K562 (cell line): ENCODE results near the gene RHOF. TPM values are rescaled to one million over a fixed set of nuclear protein-coding genes. Genes with fewer than 3 reads are reported as not detected.
A peak's percentile ranks its signal among the peaks of the same experiment; 100 is the strongest.

Source experiments
- HDAC1 ChIP-seq, 2 experiments: fragments of 450-650 bp; IDR thresholded peaks; 2 replicates each; pipeline ENCODE4 v1.6.1; 2016 to 2017; ENCODE audit warnings: inconsistent platforms in 1 of 2, mild to moderate bottlenecking in 1 of 2, moderate library complexity in 1 of 2
- KDM1A ChIP-seq, 2 experiments: fragments of 450-650 bp; IDR thresholded peaks; 2 replicates each; pipeline ENCODE4 v1.6.1; 2016; ENCODE audit warnings: mild to moderate bottlenecking in 2 of 2
- PTTG1 ChIP-seq: fragments of 450-650 bp; IDR thresholded peaks from 2 replicates; pipeline ENCODE4 v1.6.1; 2016; ENCODE audit warnings: low read depth, mild to moderate bottlenecking, missing genetic modification characterization, missing compliant biosample characterization
- PURB ChIP-seq: sonication (generic); formaldehyde crosslinking; IDR thresholded peaks from 2 replicates; pipeline ENCODE4 v1.9.0; 2021; ENCODE audit warnings: low read depth, mild to moderate bottlenecking, missing genetic modification reagents
- RBFOX2 ChIP-seq: fragments of 200-400 bp; formaldehyde crosslinking; IDR thresholded peaks from 2 replicates; pipeline ENCODE4 v1.6.1; 2017; ENCODE audit warnings: low read depth, mild to moderate bottlenecking, low read length, moderate library complexity
- SOX6 ChIP-seq: fragments of 450-650 bp; IDR thresholded peaks from 2 replicates; pipeline ENCODE4 v1.6.1; 2014; ENCODE audit warnings: mild to moderate bottlenecking
- polyA plus RNA-seq, 8 experiments: library from polyadenylated mRNA; depleted of rRNA in 4 of 8; stranded (reverse) in 5 of 8; unstranded in 3 of 8; fragments of >200 nt; fragmentation: Nextera tagmentation in 2 of 8; fragmentation: Illumina TruSeq in 1 of 8; extraction: Ambion mirVana in 2 of 8; extraction: Trizol in 1 of 8; gene quantifications; 2 replicates each; pipeline versions ENCODE4 v1.2.1 to v1.2.3, GENCODE V29; 2011 to 2014; ENCODE audit warnings: inconsistent platforms in 1 of 8, missing spikeins in 1 of 8
- total RNA-seq, 7 experiments: library from RNA; depleted of rRNA in 6 of 7; stranded (reverse); fragments of >200 nt in 6 of 7; fragmentation: Illumina TruSeq in 2 of 7; extraction: Trizol in 2 of 7; gene quantifications; 2 replicates each; pipeline versions ENCODE4 v1.2.1 to v1.2.3, GENCODE V29; 2011 to 2021; ENCODE audit warnings: low replicate concordance in 1 of 7
- TF ChIP-seq, protein P1 (sequence below): fragments of 200-800 bp; sonication (Bioruptor generic); IDR thresholded peaks from 2 replicates; pipeline ENCODE4 v1.6.1; 2017; ENCODE audit warnings: missing genetic modification characterization, missing compliant biosample characterization
- TF ChIP-seq, protein P2 (sequence below): IDR thresholded peaks from 2 replicates; pipeline ENCODE4 v1.6.1; 2016; ENCODE audit warnings: missing genetic modification characterization, missing compliant biosample characterization
- TF ChIP-seq, protein P3 (sequence below): fragments of 450-650 bp; IDR thresholded peaks from 2 replicates; pipeline ENCODE4 v1.6.1; 2016
- TF ChIP-seq, protein P4 (sequence below): fragments of 250-450 bp; sonication (Bioruptor Pico); IDR thresholded peaks from 2 replicates; pipeline ENCODE4 v1.4.0; 2020; ENCODE audit warnings: mild to moderate bottlenecking, moderate library complexity

Gene RHOF
- total and polyA plus RNA-seq, 9 of the 15 experiments (the other 6 are each of a cell fraction or from before 2014, with no cell fraction given): 0.13 to 10.1 (median 4.0) TPM

DNA sequence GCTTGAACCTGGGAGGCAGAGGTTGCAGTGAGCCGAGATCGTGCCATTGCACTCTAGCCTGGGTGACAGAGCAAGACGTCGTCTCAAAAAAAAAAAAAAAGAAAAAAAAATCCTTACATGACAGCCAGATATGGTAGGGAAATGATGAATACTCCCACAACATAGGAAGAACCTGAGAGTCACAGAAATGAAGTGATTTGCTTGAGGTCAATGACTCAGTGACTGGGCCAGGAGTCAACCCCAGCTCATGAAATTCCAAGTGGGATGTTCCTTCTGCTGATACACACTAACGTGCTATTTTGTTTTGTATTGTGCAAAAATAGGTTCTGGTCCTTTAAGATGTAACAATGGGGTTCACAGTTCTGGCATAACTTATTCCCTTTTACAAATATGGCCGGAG, 9.0 kb downstream of the RHOF start (continued):
- TF ChIP-seq, protein P1, sequence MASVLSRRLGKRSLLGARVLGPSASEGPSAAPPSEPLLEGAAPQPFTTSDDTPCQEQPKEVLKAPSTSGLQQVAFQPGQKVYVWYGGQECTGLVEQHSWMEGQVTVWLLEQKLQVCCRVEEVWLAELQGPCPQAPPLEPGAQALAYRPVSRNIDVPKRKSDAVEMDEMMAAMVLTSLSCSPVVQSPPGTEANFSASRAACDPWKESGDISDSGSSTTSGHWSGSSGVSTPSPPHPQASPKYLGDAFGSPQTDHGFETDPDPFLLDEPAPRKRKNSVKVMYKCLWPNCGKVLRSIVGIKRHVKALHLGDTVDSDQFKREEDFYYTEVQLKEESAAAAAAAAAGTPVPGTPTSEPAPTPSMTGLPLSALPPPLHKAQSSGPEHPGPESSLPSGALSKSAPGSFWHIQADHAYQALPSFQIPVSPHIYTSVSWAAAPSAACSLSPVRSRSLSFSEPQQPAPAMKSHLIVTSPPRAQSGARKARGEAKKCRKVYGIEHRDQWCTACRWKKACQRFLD: no peak
- peak; percentile 20; the same call in 1 of the 2 replicates for TF ChIP-seq SOX6
- TF ChIP-seq, protein P2, sequence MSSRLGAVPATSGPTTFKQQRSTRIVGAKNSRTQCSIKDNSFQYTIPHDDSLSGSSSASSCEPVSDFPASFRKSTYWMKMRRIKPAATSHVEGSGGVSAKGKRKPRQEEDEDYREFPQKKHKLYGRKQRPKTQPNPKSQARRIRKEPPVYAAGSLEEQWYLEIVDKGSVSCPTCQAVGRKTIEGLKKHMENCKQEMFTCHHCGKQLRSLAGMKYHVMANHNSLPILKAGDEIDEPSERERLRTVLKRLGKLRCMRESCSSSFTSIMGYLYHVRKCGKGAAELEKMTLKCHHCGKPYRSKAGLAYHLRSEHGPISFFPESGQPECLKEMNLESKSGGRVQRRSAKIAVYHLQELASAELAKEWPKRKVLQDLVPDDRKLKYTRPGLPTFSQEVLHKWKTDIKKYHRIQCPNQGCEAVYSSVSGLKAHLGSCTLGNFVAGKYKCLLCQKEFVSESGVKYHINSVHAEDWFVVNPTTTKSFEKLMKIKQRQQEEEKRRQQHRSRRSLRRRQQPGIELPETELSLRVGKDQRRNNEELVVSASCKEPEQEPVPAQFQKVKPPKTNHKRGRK: no peak
- TF ChIP-seq, protein P3, sequence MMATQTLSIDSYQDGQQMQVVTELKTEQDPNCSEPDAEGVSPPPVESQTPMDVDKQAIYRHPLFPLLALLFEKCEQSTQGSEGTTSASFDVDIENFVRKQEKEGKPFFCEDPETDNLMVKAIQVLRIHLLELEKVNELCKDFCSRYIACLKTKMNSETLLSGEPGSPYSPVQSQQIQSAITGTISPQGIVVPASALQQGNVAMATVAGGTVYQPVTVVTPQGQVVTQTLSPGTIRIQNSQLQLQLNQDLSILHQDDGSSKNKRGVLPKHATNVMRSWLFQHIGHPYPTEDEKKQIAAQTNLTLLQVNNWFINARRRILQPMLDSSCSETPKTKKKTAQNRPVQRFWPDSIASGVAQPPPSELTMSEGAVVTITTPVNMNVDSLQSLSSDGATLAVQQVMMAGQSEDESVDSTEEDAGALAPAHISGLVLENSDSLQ: peak; percentile 14; the same call in 1 of the 2 replicates
- peak; percentile 74 to 80; a peak in 3 of 4 replicates for TF ChIP-seq KDM1A (IDR thresholded peaks at IDR 0.05)
- 0 out of 4 replicates have a peak, but pooled peaks of 1 of the 2 experiments have one; percentile 40 for TF ChIP-seq HDAC1 (IDR thresholded peaks at IDR 0.05)
- TF ChIP-seq RBFOX2: no peak
- TF ChIP-seq, protein P4, sequence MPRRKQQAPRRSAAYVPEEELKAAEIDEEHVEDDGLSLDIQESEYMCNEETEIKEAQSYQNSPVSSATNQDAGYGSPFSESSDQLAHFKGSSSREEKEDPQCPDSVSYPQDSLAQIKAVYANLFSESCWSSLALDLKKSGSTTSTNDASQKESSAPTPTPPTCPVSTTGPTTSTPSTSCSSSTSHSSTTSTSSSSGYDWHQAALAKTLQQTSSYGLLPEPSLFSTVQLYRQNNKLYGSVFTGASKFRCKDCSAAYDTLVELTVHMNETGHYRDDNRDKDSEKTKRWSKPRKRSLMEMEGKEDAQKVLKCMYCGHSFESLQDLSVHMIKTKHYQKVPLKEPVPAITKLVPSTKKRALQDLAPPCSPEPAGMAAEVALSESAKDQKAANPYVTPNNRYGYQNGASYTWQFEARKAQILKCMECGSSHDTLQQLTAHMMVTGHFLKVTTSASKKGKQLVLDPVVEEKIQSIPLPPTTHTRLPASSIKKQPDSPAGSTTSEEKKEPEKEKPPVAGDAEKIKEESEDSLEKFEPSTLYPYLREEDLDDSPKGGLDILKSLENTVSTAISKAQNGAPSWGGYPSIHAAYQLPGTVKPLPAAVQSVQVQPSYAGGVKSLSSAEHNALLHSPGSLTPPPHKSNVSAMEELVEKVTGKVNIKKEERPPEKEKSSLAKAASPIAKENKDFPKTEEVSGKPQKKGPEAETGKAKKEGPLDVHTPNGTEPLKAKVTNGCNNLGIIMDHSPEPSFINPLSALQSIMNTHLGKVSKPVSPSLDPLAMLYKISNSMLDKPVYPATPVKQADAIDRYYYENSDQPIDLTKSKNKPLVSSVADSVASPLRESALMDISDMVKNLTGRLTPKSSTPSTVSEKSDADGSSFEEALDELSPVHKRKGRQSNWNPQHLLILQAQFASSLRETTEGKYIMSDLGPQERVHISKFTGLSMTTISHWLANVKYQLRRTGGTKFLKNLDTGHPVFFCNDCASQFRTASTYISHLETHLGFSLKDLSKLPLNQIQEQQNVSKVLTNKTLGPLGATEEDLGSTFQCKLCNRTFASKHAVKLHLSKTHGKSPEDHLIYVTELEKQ: no peak
- TF ChIP-seq PURB (CRISPR knock-in tag): no peak
- no peak for TF ChIP-seq PTTG1 (tag)
